ENCODE measurements around the gene IL20RA.

- TF ChIP-seq CTCF (IDR thresholded peaks at IDR 0.05) (no peak), POLR2A (IDR thresholded peaks at IDR 0.05) (no peak), EP300 (IDR thresholded peaks at IDR 0.05) (no peak)
Measured at GRCh38 chr6:136956590-136957544, 87.9 kb downstream of the IL20RA start.

Data from ovary (tissue), 3 donors.